Prostate gland (tissue), 2 donors: ENCODE data around the gene RPS3. TPM values are rescaled to one million over a fixed set of nuclear protein-coding genes. Genes with fewer than 3 reads are reported as not detected.

Experiments used
- DNase-seq: peaks from one replicate; pipeline ENCODE4 v3.0.0-alpha.2; 2019; ENCODE audit warnings: low spot score
- H3K27ac ChIP-seq, 2 donors: fragments of 200-600 bp; sonication (generic); 2 replicates each; pipeline ENCODE4 v1.5.1; 2017 to 2019
- H3K27me3 ChIP-seq: fragments of 200-600 bp; sonication (generic); replicated peaks from 2 replicates; pipeline ENCODE4 v1.5.1; 2019; ENCODE audit not compliant: insufficient read depth
- H3K36me3 ChIP-seq, 2 donors: fragments of 200-600 bp; sonication (generic); 1 replicate in 1 of 2; 2 replicates in 1 of 2; pipeline versions ENCODE4 v1.5.1 to v1.8.1; 2017 to 2019
- H3K4me1 ChIP-seq: fragments of 200-600 bp; sonication (generic); replicated peaks from 2 replicates; pipeline ENCODE4 v1.5.1; 2019
- H3K4me3 ChIP-seq, 2 donors: fragments of 200-600 bp; sonication (generic); 2 replicates each; pipeline ENCODE4 v1.5.1; 2017 to 2019
- H3K9me3 ChIP-seq: fragments of 200-600 bp; sonication (generic); 2 replicates; pipeline ENCODE4 v1.5.1; 2017
- CTCF ChIP-seq, 4 experiments: fragments of 200-600 bp in 2 of 4; fragments of 450-650 bp in 2 of 4; sonication (generic) in 2 of 4; IDR thresholded peaks; 1 replicate in 3 of 4; 2 replicates in 1 of 4; pipeline ENCODE4 v1.5.1; 2016 to 2019; ENCODE audit warnings: antibody characterized with exemption in 4 of 4, mild to moderate bottlenecking in 2 of 4, moderate library complexity in 2 of 4
- POLR2A ChIP-seq: fragments of 450-650 bp; IDR thresholded peaks from one replicate; pipeline ENCODE4 v1.6.1; 2016; ENCODE audit warnings: antibody characterized with exemption, mild to moderate bottlenecking
- POLR2AphosphoS5 ChIP-seq: sonication (generic); formaldehyde crosslinking; IDR thresholded peaks from one replicate; pipeline ENCODE4 v1.6.1; 2017; ENCODE audit warnings: antibody characterized with exemption
- WGBS: methylation state at CpG from one replicate; pipeline ENCODE4 v1.1.5; 2018; 5-methylcytosine and 5-hydroxymethylcytosine counted together
- intact Hi-C: fragments of 100-400 bp; cut with DNase I; formaldehyde crosslinking; loops from one replicate; pipeline ENCODE4 v1.14.2; 2022
- total RNA-seq, 2 donors: library from RNA; depleted of rRNA; stranded (reverse); fragments of >200 nt; gene quantifications; one replicate each; pipeline ENCODE4 v1.1.0, GENCODE V29; 2016

RPS3 gene
- total RNA-seq, 2 donors from 2014 or later: 890 to 1,636 TPM

GRCh38 chr11:75388386-75389275 lies 10.7 kb upstream of the RPS3 start:
- H3K27ac ChIP-seq: no peak overlapping the region
- no peaks in the 10 kb centered on the region for H3K27me3 ChIP-seq
- TF ChIP-seq POLR2A: no peak
- peak; percentile 61 to 79 (median 72) for TF ChIP-seq CTCF (IDR thresholded peaks at IDR 0.05)
- peak; percentile 5 for TF ChIP-seq POLR2AphosphoS5
- intact Hi-C loops: loop anchor here (5.0 kb wide), 1 partner anchor 144 kb away; no protein-coding TSS in a partner anchor
- no peaks in the 10 kb centered on the region for H3K36me3 ChIP-seq
- H3K4me3 ChIP-seq: no peak overlapping the region
- peak; percentile 59 for DNase-seq
- 27% methylated on average over 9 of the region's 9 CpGs for WGBS
- H3K9me3 ChIP-seq: no peaks in the 10 kb centered on the region
- H3K4me1 ChIP-seq: no peaks in the 10 kb centered on the region

GRCh38 chr11:75389276-75389605 lies 10.1 kb upstream of the RPS3 start:
- Histone ChIP-seq H3K36me3 (no peaks in the 10 kb centered on the region), H3K27ac (no peak overlapping the region), H3K4me3 (no peak overlapping the region), H3K27me3 (no peaks in the 10 kb centered on the region), H3K4me1 (no peaks in the 10 kb centered on the region), H3K9me3 (no peaks in the 10 kb centered on the region)
- intact Hi-C loops: loop anchor here (5.0 kb wide), 1 partner anchor 143 kb away; no protein-coding TSS in a partner anchor
- TF ChIP-seq POLR2AphosphoS5 (no peak), POLR2A (no peak), CTCF (IDR thresholded peaks at IDR 0.05) (no peak)
- no peak for DNase-seq
- WGBS: 80% methylated on average over 11 of the region's 11 CpGs

DNA sequence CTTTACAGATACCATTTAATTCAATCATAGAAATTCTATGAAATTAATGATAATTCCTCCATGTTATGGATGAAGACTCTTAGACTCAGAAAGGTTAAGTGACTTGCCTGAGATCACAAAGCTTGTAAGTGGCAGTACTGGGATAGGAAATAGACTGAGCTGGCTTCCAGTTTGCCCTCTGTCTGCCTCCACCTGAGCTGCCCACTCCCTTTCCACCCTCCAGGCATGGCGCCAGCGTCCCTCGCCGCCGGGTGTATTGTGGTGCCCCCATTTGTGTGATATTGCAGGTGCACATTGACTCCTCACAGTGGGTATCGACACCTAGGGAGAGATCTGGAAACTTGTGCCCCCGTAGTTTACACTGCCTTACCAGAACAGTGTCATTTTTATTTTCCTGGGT lies 9.4 kb upstream of the RPS3 start:
- no peak overlapping the region for H3K27ac ChIP-seq
- no peaks in the 10 kb centered on the region for H3K36me3 ChIP-seq
- no peaks in the 10 kb centered on the region for H3K4me1 ChIP-seq
- no peaks in the 10 kb centered on the region for H3K9me3 ChIP-seq
- no peaks in the 10 kb centered on the region for H3K27me3 ChIP-seq
- no peak overlapping the region for H3K4me3 ChIP-seq
- no peak for DNase-seq
- TF ChIP-seq CTCF (IDR thresholded peaks at IDR 0.05) (no peak), POLR2A (no peak), POLR2AphosphoS5 (no peak)
- 82% methylated on average over 7 of the region's 7 CpGs for WGBS
- intact Hi-C loops: loop anchor here (5.0 kb wide), 1 partner anchor 142 kb away; no protein-coding TSS in a partner anchor

DNA sequence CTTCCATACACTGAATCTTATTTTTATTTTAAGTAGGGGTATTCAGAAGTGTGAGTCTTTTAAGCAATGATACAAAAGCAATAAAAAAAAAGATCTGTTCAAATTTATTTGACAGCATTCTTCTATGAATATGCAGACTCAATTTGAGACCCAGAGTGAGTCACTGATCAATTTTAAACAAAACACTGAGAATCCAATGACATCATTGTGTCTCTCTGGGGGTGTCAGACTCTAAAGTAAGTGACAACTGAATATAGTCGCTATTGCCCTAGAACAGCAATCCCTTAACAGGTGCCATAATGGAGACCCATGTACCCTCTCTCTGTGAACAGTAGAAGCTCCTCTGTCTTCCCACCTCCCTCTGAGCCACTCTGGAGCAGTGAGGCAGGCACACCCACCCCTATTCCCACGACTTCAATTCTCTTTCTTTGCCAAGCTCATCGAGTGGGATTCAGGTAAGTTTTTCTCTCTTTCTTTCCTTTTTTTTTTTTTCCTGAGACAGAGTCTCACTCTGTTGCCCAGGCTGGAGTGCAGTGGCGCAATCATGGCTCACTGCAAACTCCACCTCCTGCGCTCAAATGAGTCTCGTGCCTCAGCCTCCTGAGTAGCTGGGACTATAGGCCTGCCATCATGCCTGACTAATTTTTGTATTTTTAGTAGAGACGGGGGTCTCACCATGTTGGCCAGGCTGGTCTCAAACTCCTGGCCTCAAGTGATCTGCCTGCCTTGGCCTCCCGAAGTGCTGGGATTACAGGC lies 5.1 kb upstream of the RPS3 start:
- TF ChIP-seq CTCF (IDR thresholded peaks at IDR 0.05) (no peak), POLR2AphosphoS5 (no peak), POLR2A (no peak)
- Histone ChIP-seq H3K27ac (no peak overlapping the region), H3K4me3 (no peak overlapping the region), H3K9me3 (no peaks in the 10 kb centered on the region), H3K4me1 (no peaks in the 10 kb centered on the region), H3K36me3 (no peaks in the 10 kb centered on the region), H3K27me3 (no peaks in the 10 kb centered on the region)
- intact Hi-C loops: no loop called here
- 82% methylated on average over 8 of the region's 8 CpGs for WGBS
- DNase-seq: no peak
